OCI-M1 (cell line): ENCODE results near the gene TF.

ENCODE experiments used
- DNase-seq: peaks from one replicate; lab custom pipeline; 2025; lab: John Stamatoyannopoulos, UW

Gene TF

GRCh38 chr3:133747373-133747772, 1.2 kb downstream of the TF start:
- no peak for DNase-seq

- DNase-seq: peak; percentile 39
Measured at GRCh38 chr3:133747907-133748639, 1.9 kb downstream of the TF start.

- no peak for DNase-seq
Measured at GRCh38 chr3:133749427-133750258, 3.5 kb downstream of the TF start.

GRCh38 chr3:133750259-133750656, 4.1 kb downstream of the TF start:
- no peak for DNase-seq

GRCh38 chr3:133753107-133753778, 7.0 kb downstream of the TF start:
- DNase-seq: no peak

- peak; percentile 76 for DNase-seq
Measured at GRCh38 chr3:133753779-133754164, 7.6 kb downstream of the TF start.

GRCh38 chr3:133754455-133754854, 8.3 kb downstream of the TF start:
- DNase-seq: no peak

GRCh38 chr3:133754973-133755828, 9.0 kb downstream of the TF start:
- DNase-seq: no peak

GRCh38 chr3:133756716-133757694, 10.8 kb downstream of the TF start:
- no peak for DNase-seq

- no peak for DNase-seq
Measured at GRCh38 chr3:133757701-133758567, 11.7 kb downstream of the TF start.

GRCh38 chr3:133758568-133758928, 12.4 kb downstream of the TF start:
- no peak for DNase-seq

GRCh38 chr3:133758964-133759739, 13.0 kb downstream of the TF start:
- no peak for DNase-seq

GRCh38 chr3:133759740-133760305, 13.6 kb downstream of the TF start:
- peak; percentile 13 for DNase-seq

GRCh38 chr3:133760916-133761315, 14.7 kb downstream of the TF start:
- DNase-seq: no peak

- no peak for DNase-seq
Measured at GRCh38 chr3:133761605-133762484, 15.7 kb downstream of the TF start.

- DNase-seq: no peak
Measured at GRCh38 chr3:133762539-133762938, 16.3 kb downstream of the TF start.
